ENCODE results near the gene SFTPD.
A peak's percentile ranks its signal among the peaks of the same experiment; 100 is the strongest.

Gene SFTPD

DNA sequence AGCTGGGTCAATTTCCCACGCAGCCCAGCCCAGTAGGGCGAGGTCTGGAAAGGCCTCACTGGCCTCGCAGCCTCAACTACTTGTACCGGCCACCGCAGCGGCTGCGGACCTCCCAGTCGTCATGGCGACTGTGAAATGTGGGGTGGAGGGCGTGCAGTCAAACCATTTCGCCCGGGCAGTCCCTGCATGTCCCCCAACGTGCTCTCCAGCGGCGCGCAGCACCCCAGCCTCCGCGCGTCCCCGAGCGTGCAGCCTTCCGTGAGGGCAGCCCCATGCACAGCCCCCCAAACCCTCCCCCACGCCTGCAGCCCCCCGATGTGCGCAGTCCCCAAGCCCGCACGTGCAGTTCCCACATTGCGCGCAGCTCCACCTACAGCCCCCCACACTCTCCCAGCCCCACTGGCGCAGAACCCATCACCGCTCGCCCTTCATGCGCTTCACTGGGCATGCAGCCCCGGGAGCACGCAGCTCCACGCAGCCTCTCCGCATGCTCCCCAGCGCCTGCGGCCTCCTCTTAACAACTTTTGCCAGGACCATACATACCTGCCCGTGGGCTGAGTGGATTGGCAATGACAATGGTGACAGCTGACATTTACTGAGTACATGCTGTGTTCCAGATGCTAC is 34.5 kb upstream of the SFTPD start:
- no peak for DNase-seq (ENCODE audit: low spot score)
- in situ Hi-C loops (cut with MboI; ENCODE audit: low sequenced_read_pairs, unreplicated experiment) = no loop called here
- TF ChIP-seq, protein P1, sequence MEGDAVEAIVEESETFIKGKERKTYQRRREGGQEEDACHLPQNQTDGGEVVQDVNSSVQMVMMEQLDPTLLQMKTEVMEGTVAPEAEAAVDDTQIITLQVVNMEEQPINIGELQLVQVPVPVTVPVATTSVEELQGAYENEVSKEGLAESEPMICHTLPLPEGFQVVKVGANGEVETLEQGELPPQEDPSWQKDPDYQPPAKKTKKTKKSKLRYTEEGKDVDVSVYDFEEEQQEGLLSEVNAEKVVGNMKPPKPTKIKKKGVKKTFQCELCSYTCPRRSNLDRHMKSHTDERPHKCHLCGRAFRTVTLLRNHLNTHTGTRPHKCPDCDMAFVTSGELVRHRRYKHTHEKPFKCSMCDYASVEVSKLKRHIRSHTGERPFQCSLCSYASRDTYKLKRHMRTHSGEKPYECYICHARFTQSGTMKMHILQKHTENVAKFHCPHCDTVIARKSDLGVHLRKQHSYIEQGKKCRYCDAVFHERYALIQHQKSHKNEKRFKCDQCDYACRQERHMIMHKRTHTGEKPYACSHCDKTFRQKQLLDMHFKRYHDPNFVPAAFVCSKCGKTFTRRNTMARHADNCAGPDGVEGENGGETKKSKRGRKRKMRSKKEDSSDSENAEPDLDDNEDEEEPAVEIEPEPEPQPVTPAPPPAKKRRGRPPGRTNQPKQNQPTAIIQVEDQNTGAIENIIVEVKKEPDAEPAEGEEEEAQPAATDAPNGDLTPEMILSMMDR (IDR thresholded peaks at IDR 0.05; ENCODE audit: borderline replicate concordance, control extremely low read depth, extremely low read depth, insufficient read depth, missing control alignments) = no peak

DNA sequence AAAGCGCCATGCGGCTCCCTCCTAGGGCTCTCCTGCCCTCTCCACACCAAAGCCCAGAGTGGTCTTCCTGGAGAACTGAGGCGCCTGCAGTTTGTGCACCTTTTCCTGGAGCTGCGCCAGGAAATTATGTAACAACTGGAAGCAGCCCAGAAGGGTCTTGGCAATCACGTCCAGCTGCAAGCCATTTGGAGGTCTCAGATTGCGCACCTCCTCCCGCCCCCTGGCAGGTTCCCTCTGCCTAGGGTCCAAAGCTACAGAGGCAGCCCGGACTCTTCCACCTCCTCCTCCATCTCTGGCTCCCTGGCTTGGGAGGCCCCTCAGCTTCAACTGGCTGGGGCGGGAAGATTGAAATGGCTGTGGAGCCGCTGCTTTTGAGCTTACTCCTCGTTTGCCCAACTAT is 34.0 kb upstream of the SFTPD start:
- in situ Hi-C loops (cut with MboI; ENCODE audit: low sequenced_read_pairs, unreplicated experiment) = no loop called here
- DNase-seq (ENCODE audit: low spot score) = no peak
- TF ChIP-seq, protein P1 (IDR thresholded peaks at IDR 0.05; ENCODE audit: borderline replicate concordance, control extremely low read depth, extremely low read depth, insufficient read depth, missing control alignments) = no peak

DNA sequence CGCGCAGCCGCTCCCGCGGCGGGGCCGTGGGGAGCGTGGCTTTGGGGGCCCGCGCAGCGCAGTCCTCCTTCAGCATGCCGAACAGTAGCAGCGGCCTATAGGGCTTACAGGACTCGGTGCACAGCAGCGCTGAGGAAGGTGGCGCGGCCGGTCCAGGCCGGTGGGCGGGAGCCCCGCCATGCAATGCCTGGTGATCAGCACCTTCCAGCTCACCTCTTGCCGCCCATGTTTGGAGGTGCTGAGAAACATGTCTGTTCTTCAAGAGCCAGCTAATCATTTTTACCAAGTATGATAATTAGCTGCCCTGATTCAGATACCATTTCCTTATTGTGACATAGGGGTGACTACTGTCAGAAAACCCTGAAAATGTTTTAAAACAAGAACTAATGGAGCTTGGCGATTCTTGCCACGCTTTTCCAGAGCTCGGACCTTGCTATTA is 33.5 kb upstream of the SFTPD start:
- DNase-seq (ENCODE audit: low spot score) = peak; percentile 20
- in situ Hi-C loops (cut with MboI; ENCODE audit: low sequenced_read_pairs, unreplicated experiment) = no loop called here
- TF ChIP-seq, protein P1 (IDR thresholded peaks at IDR 0.05; ENCODE audit: borderline replicate concordance, control extremely low read depth, extremely low read depth, insufficient read depth, missing control alignments) = no peak

DNA sequence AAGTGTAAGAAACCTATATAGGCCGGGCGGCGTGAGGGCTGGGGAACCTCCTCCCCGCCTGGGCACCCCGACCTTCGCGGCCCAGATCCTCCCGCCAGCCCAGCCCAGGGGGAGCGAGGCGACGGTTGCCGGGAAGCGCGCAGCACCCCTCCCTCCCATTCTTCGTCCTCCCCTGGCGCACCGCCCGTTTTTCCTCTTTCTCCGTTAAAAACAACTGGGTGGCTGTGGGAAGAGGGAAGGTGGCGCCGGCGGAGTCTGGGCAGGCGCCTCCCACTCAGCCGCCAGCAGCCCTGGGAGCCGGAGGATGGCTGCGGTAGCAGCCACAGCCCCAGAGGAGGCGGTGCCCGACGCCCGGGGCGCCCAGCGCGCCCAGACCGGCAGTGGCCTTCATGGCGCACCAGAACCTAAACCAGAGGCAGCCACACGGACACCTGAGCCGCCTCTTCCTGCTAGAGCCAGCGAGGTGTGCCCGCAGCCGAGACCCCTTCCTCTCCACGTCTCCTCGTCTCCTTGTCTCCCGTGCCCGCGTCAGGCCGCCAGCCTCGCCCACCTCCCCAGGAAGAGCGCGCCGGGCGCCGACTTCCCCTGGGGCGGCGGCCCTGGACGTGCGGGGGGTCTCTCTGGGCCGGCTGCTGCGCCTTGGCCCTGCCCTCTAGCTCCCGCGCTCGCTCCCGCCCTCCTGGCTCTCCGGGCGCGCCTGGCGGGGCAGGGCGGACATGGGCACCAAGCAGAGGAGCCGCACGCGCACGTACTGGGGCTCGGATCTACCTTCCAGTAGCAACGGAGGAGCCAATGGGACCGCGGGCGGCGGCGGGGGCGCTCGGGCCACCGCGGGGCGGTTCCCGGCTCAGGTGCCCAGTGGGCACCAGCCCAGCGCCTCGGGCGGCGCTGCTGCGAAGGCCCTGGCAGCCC is 32.8 kb upstream of the SFTPD start:
- in situ Hi-C loops (cut with MboI; ENCODE audit: low sequenced_read_pairs, unreplicated experiment) = no loop called here
- TF ChIP-seq, protein P1 (IDR thresholded peaks at IDR 0.05; ENCODE audit: borderline replicate concordance, control extremely low read depth, extremely low read depth, insufficient read depth, missing control alignments) = no peak
- DNase-seq (ENCODE audit: low spot score) = peak; percentile 22

DNA sequence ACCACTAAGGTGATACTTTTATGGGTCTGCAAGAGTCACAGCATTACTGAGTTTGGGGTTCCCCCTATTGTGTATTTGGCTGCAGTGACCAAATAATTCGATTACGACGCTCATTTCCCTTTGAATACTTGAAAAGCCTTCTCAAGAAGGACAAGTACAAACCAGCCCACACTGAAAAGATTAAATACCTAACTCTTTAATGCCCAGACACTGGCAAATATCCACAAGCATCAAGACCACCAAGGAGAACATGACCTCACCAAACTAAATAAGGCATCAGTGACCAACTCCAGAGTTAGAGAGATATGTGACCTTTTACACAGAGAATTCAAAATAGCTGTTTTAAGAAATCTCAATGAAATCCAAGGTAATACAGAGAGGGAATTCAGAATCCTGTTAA is 31.8 kb upstream of the SFTPD start:
- in situ Hi-C loops (cut with MboI; ENCODE audit: low sequenced_read_pairs, unreplicated experiment) = no loop called here
- DNase-seq (ENCODE audit: low spot score) = no peak
- TF ChIP-seq, protein P1 (IDR thresholded peaks at IDR 0.05; ENCODE audit: borderline replicate concordance, control extremely low read depth, extremely low read depth, insufficient read depth, missing control alignments) = no peak

DNA sequence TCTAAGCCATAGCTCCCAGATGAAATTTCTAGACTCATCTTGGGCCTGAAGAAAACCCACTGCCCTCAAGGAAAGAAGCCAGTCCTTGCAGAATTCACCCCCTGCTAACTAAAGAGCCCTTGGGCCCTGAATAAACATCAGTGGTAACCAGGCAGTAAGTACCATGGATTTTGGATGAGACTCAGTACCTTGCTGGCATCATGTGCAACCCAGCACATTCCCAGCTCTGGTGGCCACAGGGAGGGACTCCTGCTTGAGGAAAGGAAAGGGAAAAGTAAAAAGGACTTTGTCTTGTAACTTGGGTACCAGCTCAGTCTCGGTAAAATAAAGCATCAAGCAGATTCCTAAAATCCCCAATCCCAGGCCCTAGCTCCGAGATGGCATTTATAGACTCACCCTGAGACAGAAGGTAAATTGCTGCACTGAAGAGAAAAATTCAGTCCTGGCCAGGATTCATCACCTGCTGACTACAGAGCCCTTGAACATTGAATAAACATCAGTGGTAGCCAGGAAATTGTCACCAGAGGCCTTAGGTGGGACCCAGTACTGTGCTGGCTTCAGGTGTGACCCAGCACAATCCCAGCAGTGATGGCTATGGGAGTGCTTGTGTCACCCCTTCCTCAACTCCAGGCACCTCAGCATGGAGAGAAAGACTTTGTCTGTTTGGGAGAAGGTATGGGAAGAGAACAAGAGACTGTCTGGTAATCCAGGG is 31.2 kb upstream of the SFTPD start:
- DNase-seq (ENCODE audit: low spot score) = no peak
- in situ Hi-C loops (cut with MboI; ENCODE audit: low sequenced_read_pairs, unreplicated experiment) = no loop called here
- TF ChIP-seq, protein P1 (IDR thresholded peaks at IDR 0.05; ENCODE audit: borderline replicate concordance, control extremely low read depth, extremely low read depth, insufficient read depth, missing control alignments) = no peak

All from GM13976 (cell line).